OCI-LY1 (cell line): Measurements from ENCODE around the gene SNTG2.

Source experiments
- H2AFZ ChIP-seq: fragments of 200-600 bp; sonication (generic), shearing (Covaris generic); 2 replicates; pipeline ENCODE4 v1.6.0; 2014; ENCODE audit warnings: antibody characterized with exemption, mild to moderate bottlenecking, low read length
- H3F3A ChIP-seq: fragments of 200-600 bp; sonication (generic), shearing (Covaris generic); 2 replicates; pipeline ENCODE4 v1.6.0; 2014; ENCODE audit warnings: mild to moderate bottlenecking, antibody characterized with exemption, low read length, moderate library complexity; ENCODE audit not compliant: insufficient read depth
- H3K27ac ChIP-seq: fragments of 200-600 bp; sonication (generic); 2 replicates; pipeline ENCODE4 v1.5.1; 2014; ENCODE audit warnings: low read length, mixed run types, mild to moderate bottlenecking, low read depth; ENCODE audit not compliant: poor library complexity, severe bottlenecking
- H3K27me3 ChIP-seq: fragments of 200-600 bp; sonication (generic); 2 replicates; pipeline ENCODE4 v1.6.0; 2014; ENCODE audit warnings: antibody characterized with exemption, mild to moderate bottlenecking, low read length, moderate library complexity; ENCODE audit not compliant: insufficient read depth
- H3K36me3 ChIP-seq: fragments of 200-600 bp; sonication (generic); 2 replicates; pipeline ENCODE4 v1.6.1; 2014; ENCODE audit warnings: mild to moderate bottlenecking, antibody characterized with exemption, low read length, moderate library complexity, mixed read lengths; ENCODE audit not compliant: insufficient read depth
- H3K4me1 ChIP-seq: fragments of 200-600 bp; sonication (generic); 2 replicates; pipeline ENCODE4 v1.5.1; 2014; ENCODE audit warnings: mild to moderate bottlenecking, low read length, moderate library complexity; ENCODE audit not compliant: insufficient read depth, severe bottlenecking
- H3K4me2 ChIP-seq: fragments of 200-600 bp; sonication (generic), shearing (Covaris generic); 2 replicates; pipeline ENCODE4 v1.6.1; 2014; ENCODE audit warnings: low read length
- H3K4me3 ChIP-seq: fragments of 200-600 bp; sonication (generic); 2 replicates; pipeline ENCODE4 v1.5.1; 2014; ENCODE audit warnings: low read length, low read depth, mild to moderate bottlenecking, mixed read lengths; ENCODE audit not compliant: poor library complexity, severe bottlenecking
- H3K79me2 ChIP-seq: fragments of 200-600 bp; shearing (Covaris generic); 2 replicates; pipeline ENCODE4 v1.6.1; 2016; ENCODE audit warnings: mixed run types, low read length, mixed read lengths; ENCODE audit not compliant: insufficient read depth
- H3K9ac ChIP-seq: fragments of 200-600 bp; sonication (generic), shearing (Covaris generic); 2 replicates; pipeline ENCODE4 v1.6.1; 2014; ENCODE audit warnings: mild to moderate bottlenecking, low read length, mixed read lengths
- H3K9me2 ChIP-seq: fragments of 200-600 bp; sonication (generic), shearing (Covaris generic); 2 replicates; pipeline ENCODE4 v1.6.1; 2014; ENCODE audit warnings: low read depth, mild to moderate bottlenecking, low read length, mixed read lengths
- H3K9me3 ChIP-seq: fragments of 200-600 bp; shearing (Covaris generic); 2 replicates; pipeline ENCODE4 v1.6.1; 2014; ENCODE audit warnings: low read length, mixed read lengths
- H4K20me1 ChIP-seq: fragments of 200-600 bp; sonication (generic), shearing (Covaris generic); 2 replicates; pipeline ENCODE4 v1.6.0; 2016; ENCODE audit warnings: mild to moderate bottlenecking, low read length; ENCODE audit not compliant: insufficient read depth
- CTCF ChIP-seq: fragments of 200-600 bp; sonication (generic), shearing (Covaris generic); IDR thresholded peaks from 2 replicates; pipeline ENCODE4 v1.5.1; 2017; ENCODE audit warnings: mild to moderate bottlenecking, antibody characterized with exemption, low read length, moderate library complexity, mixed read lengths
- EZH2 ChIP-seq: fragments of 200-600 bp; sonication (generic), shearing (Covaris generic); IDR thresholded peaks from 2 replicates; pipeline ENCODE4 v1.8.0; 2017; ENCODE audit warnings: borderline replicate concordance, mixed run types, mild to moderate bottlenecking, antibody characterized with exemption, low read length, moderate library complexity, mixed read lengths

Gene SNTG2

GRCh38 chr2:1046067-1046466 is 95.4 kb downstream of the SNTG2 start:
- H3K9ac ChIP-seq: no peak overlapping the region
- H3K36me3 ChIP-seq: no peaks in the 10 kb centered on the region
- no peaks in the 10 kb centered on the region for H4K20me1 ChIP-seq
- no peaks in the 10 kb centered on the region for H3K27me3 ChIP-seq
- H3F3A ChIP-seq: no peaks in the 10 kb centered on the region
- H3K9me2 ChIP-seq: no peaks in the 10 kb centered on the region
- no peak for TF ChIP-seq EZH2
- no peak overlapping the region for H3K4me3 ChIP-seq
- no peaks in the 10 kb centered on the region for H3K4me1 ChIP-seq
- no peaks in the 10 kb centered on the region for H3K9me3 ChIP-seq
- H3K4me2 ChIP-seq: no peak overlapping the region
- no peaks in the 10 kb centered on the region for H3K79me2 ChIP-seq
- no peak overlapping the region for H3K27ac ChIP-seq
- no peak overlapping the region for H2AFZ ChIP-seq

GRCh38 chr2:1047485-1047884 is 96.8 kb downstream of the SNTG2 start:
- H4K20me1 ChIP-seq: no peaks in the 10 kb centered on the region
- H3K9ac ChIP-seq: no peak overlapping the region
- H3K36me3 ChIP-seq: no peaks in the 10 kb centered on the region
- TF ChIP-seq CTCF (peak; percentile 50), EZH2 (no peak)
- no peak overlapping the region for H3K4me3 ChIP-seq
- H3K27me3 ChIP-seq: no peaks in the 10 kb centered on the region
- no peaks in the 10 kb centered on the region for H3K9me3 ChIP-seq
- no peaks in the 10 kb centered on the region for H3K79me2 ChIP-seq
- no peak overlapping the region for H2AFZ ChIP-seq
- no peak overlapping the region for H3K4me2 ChIP-seq
- no peaks in the 10 kb centered on the region for H3F3A ChIP-seq
- H3K9me2 ChIP-seq: no peaks in the 10 kb centered on the region
- H3K27ac ChIP-seq: no peak overlapping the region
- H3K4me1 ChIP-seq: no peaks in the 10 kb centered on the region

GRCh38 chr2:1049691-1050090 is 99.0 kb downstream of the SNTG2 start:
- H2AFZ ChIP-seq: no peak overlapping the region
- TF ChIP-seq CTCF (no peak), EZH2 (no peak)
- no peaks in the 10 kb centered on the region for H3K36me3 ChIP-seq
- H3K9me2 ChIP-seq: no peaks in the 10 kb centered on the region
- H3K79me2 ChIP-seq: no peaks in the 10 kb centered on the region
- H4K20me1 ChIP-seq: no peaks in the 10 kb centered on the region
- no peak overlapping the region for H3K4me3 ChIP-seq
- H3K4me1 ChIP-seq: no peaks in the 10 kb centered on the region
- H3K27ac ChIP-seq: no peak overlapping the region
- no peaks in the 10 kb centered on the region for H3K27me3 ChIP-seq
- no peak overlapping the region for H3K9ac ChIP-seq
- H3F3A ChIP-seq: no peaks in the 10 kb centered on the region
- no peak overlapping the region for H3K4me2 ChIP-seq
- no peaks in the 10 kb centered on the region for H3K9me3 ChIP-seq

- H3K36me3 ChIP-seq: no peaks in the 10 kb centered on the region
- TF ChIP-seq EZH2 (no peak), CTCF (no peak)
- no peak overlapping the region for H3K4me2 ChIP-seq
- H3K27ac ChIP-seq: no peak overlapping the region
- H3K4me3 ChIP-seq: no peak overlapping the region
- H3K79me2 ChIP-seq: no peaks in the 10 kb centered on the region
- H2AFZ ChIP-seq: no peak overlapping the region
- no peaks in the 10 kb centered on the region for H3K9me2 ChIP-seq
- no peaks in the 10 kb centered on the region for H3K4me1 ChIP-seq
- H3F3A ChIP-seq: no peaks in the 10 kb centered on the region
- H3K9me3 ChIP-seq: no peaks in the 10 kb centered on the region
- H3K27me3 ChIP-seq: no peaks in the 10 kb centered on the region
- H4K20me1 ChIP-seq: no peaks in the 10 kb centered on the region
- no peak overlapping the region for H3K9ac ChIP-seq
These were observed 100.4 kb downstream of the SNTG2 start for GRCh38 chr2:1051075-1051474.
